Measurements from ENCODE around the gene ZNF202. TPM values are rescaled to one million over a fixed set of nuclear protein-coding genes. Genes with fewer than 3 reads are reported as not detected.

Gene ZNF202
- total RNA-seq, 6 donors from 2014 or later = 1.00 to 11.4 (median 8.8) TPM

- ATAC-seq (ENCODE audit: low FRiP score in 2 of 2) (peak in 1 of 2 donors; percentile 26), DNase-seq (no peak)
- H3K27ac ChIP-seq = no peak overlapping the region
- 57 to 59% methylated on average over 8 of the region's 8 CpGs for WGBS, 2 donors
- no peaks in the 10 kb centered on the region for H3K36me3 ChIP-seq
- H3K9me3 ChIP-seq = no peaks in the 10 kb centered on the region
- TF ChIP-seq CTCF (IDR thresholded peaks at IDR 0.05) (no peak), POLR2AphosphoS5 (IDR thresholded peaks at IDR 0.05) (no peak), EP300 (IDR thresholded peaks at IDR 0.05) (no peak), POLR2A (IDR thresholded peaks at IDR 0.05) (no peak)
- no peak overlapping the region for H3K4me3 ChIP-seq
- no peaks in the 10 kb centered on the region for H3K4me1 ChIP-seq
- H3K27me3 ChIP-seq = no peaks in the 10 kb centered on the region
These were observed 57.9 kb downstream of the ZNF202 start for GRCh38 chr11:123683428-123684170.

GRCh38 chr11:123682696-123683410, 58.6 kb downstream of the ZNF202 start:
- ATAC-seq (ENCODE audit: low FRiP score in 2 of 2) (no peak), DNase-seq (no peak)
- Histone ChIP-seq H3K27ac (no peak overlapping the region), H3K36me3 (no peaks in the 10 kb centered on the region), H3K27me3 (no peaks in the 10 kb centered on the region), H3K4me3 (no peak overlapping the region), H3K9me3 (no peaks in the 10 kb centered on the region), H3K4me1 (no peaks in the 10 kb centered on the region)
- TF ChIP-seq EP300 (IDR thresholded peaks at IDR 0.05) (no peak), POLR2AphosphoS5 (IDR thresholded peaks at IDR 0.05) (no peak), POLR2A (IDR thresholded peaks at IDR 0.05) (no peak), CTCF (IDR thresholded peaks at IDR 0.05) (no peak)
- WGBS, 2 donors = 31 to 48% methylated on average over 5 of the region's 5 CpGs

GRCh38 chr11:123681030-123681429, 60.4 kb downstream of the ZNF202 start:
- ATAC-seq (ENCODE audit: low FRiP score in 2 of 2) (no peak), DNase-seq (no peak)
- Histone ChIP-seq H3K4me1 (no peaks in the 10 kb centered on the region), H3K27ac (no peak overlapping the region), H3K27me3 (no peaks in the 10 kb centered on the region), H3K9me3 (no peaks in the 10 kb centered on the region), H3K36me3 (no peaks in the 10 kb centered on the region), H3K4me3 (no peak overlapping the region)
- TF ChIP-seq CTCF (IDR thresholded peaks at IDR 0.05) (no peak), POLR2AphosphoS5 (IDR thresholded peaks at IDR 0.05) (no peak), POLR2A (IDR thresholded peaks at IDR 0.05) (no peak), EP300 (IDR thresholded peaks at IDR 0.05) (no peak)
- 60 to 65% methylated on average over 2 of the region's 2 CpGs for WGBS, 2 donors

GRCh38 chr11:123678246-123678645, 63.2 kb downstream of the ZNF202 start:
- no peaks in the 10 kb centered on the region for H3K4me1 ChIP-seq
- H3K36me3 ChIP-seq = no peaks in the 10 kb centered on the region
- no peaks in the 10 kb centered on the region for H3K27me3 ChIP-seq
- TF ChIP-seq EP300 (IDR thresholded peaks at IDR 0.05) = no peak
- no peak for ATAC-seq (ENCODE audit: low FRiP score in 2 of 2)
- no peak for DNase-seq
- WGBS, 2 donors = 80 to 94% methylated on average over 2 of the region's 2 CpGs
- no peak overlapping the region for H3K27ac ChIP-seq
- H3K4me3 ChIP-seq = no peak overlapping the region
- H3K9me3 ChIP-seq = no peaks in the 10 kb centered on the region

- no peak for TF ChIP-seq EP300 (IDR thresholded peaks at IDR 0.05)
- TF ChIP-seq CTCF (IDR thresholded peaks at IDR 0.05) = no peak
- no peak for TF ChIP-seq POLR2A (IDR thresholded peaks at IDR 0.05)
- TF ChIP-seq POLR2AphosphoS5 (IDR thresholded peaks at IDR 0.05) = no peak
- no peak for ATAC-seq (ENCODE audit: low FRiP score in 2 of 2)
- 69 to 76% methylated on average over 2 of the region's 2 CpGs for WGBS, 2 donors
These were observed 64.0 kb downstream of the ZNF202 start for GRCh38 chr11:123677510-123677909.

More at GRCh38 chr11:123677510-123677909, 64.0 kb downstream of the ZNF202 start:
- no peak overlapping the region for H3K27ac ChIP-seq
- no peaks in the 10 kb centered on the region for H3K36me3 ChIP-seq
- H3K9me3 ChIP-seq = no peaks in the 10 kb centered on the region
- no peak for DNase-seq
- H3K27me3 ChIP-seq = no peaks in the 10 kb centered on the region
- no peak overlapping the region for H3K4me3 ChIP-seq
- no peaks in the 10 kb centered on the region for H3K4me1 ChIP-seq

All from upper lobe of left lung (tissue), 6 donors.